Activated B cell treated with CpG ODN at 0.5 μM for 24 hours (primary cell): ENCODE measurements around the gene ICAM2. TPM values are rescaled to one million over a fixed set of nuclear protein-coding genes. Genes with fewer than 3 reads are reported as not detected.

Experiments
- ATAC-seq: fragments of 200-7000 bp; cut with Tn5 transposase; one replicate; pipeline ENCODE4 v1.10.0; 2021; ENCODE audit warnings: low read depth, mild to moderate bottlenecking, moderate library complexity
- CTCF ChIA-PET: fragments of 350-600 bp; sonication (Branson Sonifier 250); formaldehyde crosslinking; loops from one replicate; lab custom pipeline; 2021; ENCODE audit warnings: antibody characterized with exemption; lab: Charles Lee
- POLR2A ChIA-PET: fragments of 350-600 bp; sonication (Branson Sonifier 250); formaldehyde crosslinking; loops from one replicate; lab custom pipeline; 2021; ENCODE audit warnings: antibody characterized with exemption; lab: Charles Lee
- DNase-seq: peaks from one replicate; pipeline ENCODE4 v3.0.0; 2022
- H3K27ac Mint-ChIP-seq: one replicate; pipeline ENCODE4 v1.8.0; 2020; ENCODE audit warnings: mixed read lengths
- H3K27me3 Mint-ChIP-seq: one replicate; pipeline ENCODE4 v1.8.0; 2021; ENCODE audit warnings: mixed read lengths
- H3K36me3 Mint-ChIP-seq: one replicate; pipeline ENCODE4 v1.8.0; 2021; ENCODE audit warnings: low read depth, mixed read lengths
- H3K4me1 Mint-ChIP-seq: one replicate; pipeline ENCODE4 v1.8.0; 2021; ENCODE audit warnings: mixed read lengths
- H3K4me3 Mint-ChIP-seq: one replicate; pipeline ENCODE4 v1.8.0; 2020; ENCODE audit warnings: mild to moderate bottlenecking, mixed read lengths
- H3K9me3 Mint-ChIP-seq: one replicate; pipeline ENCODE4 v1.8.0; 2020; ENCODE audit warnings: mixed read lengths
- intact Hi-C: fragments of 100-400 bp; cut with micrococcal nuclease; formaldehyde crosslinking; loops from one replicate; pipeline ENCODE4 v1.15.1; 2024
- total RNA-seq: library from RNA; stranded (reverse); gene quantifications from 2 replicates; pipeline ENCODE4 v1.2.3, GENCODE V29; 2022
- TF ChIP-seq, protein P1 (sequence below): fragments of 200-600 bp; IDR thresholded peaks from one replicate; pipeline ENCODE4 v1.8.0; 2022; ENCODE audit warnings: antibody characterized with exemption, mild to moderate bottlenecking

The ICAM2 gene
- total RNA-seq, 1 donor from 2014 or later, result 44.5 TPM

GRCh38 chr17:64038331-64039105, 18.1 kb upstream of the ICAM2 start:
- no peaks in the 10 kb centered on the region for H3K27me3 Mint-ChIP-seq
- CTCF ChIA-PET, result interaction anchor here (1.7 kb wide), 1 partner anchor 10 kb away, joined by 7 read pairs; no protein-coding TSS in a partner anchor
- no peak overlapping the region for H3K4me3 Mint-ChIP-seq
- DNase-seq, result no peak
- H3K27ac Mint-ChIP-seq, result no peak overlapping the region
- intact Hi-C loops, result no loop called here
- ATAC-seq, result no peak
- POLR2A ChIA-PET, result no interaction called here
- peaks cover 3% of the 10 kb centered on the region for H3K36me3 Mint-ChIP-seq
- TF ChIP-seq, protein P1, sequence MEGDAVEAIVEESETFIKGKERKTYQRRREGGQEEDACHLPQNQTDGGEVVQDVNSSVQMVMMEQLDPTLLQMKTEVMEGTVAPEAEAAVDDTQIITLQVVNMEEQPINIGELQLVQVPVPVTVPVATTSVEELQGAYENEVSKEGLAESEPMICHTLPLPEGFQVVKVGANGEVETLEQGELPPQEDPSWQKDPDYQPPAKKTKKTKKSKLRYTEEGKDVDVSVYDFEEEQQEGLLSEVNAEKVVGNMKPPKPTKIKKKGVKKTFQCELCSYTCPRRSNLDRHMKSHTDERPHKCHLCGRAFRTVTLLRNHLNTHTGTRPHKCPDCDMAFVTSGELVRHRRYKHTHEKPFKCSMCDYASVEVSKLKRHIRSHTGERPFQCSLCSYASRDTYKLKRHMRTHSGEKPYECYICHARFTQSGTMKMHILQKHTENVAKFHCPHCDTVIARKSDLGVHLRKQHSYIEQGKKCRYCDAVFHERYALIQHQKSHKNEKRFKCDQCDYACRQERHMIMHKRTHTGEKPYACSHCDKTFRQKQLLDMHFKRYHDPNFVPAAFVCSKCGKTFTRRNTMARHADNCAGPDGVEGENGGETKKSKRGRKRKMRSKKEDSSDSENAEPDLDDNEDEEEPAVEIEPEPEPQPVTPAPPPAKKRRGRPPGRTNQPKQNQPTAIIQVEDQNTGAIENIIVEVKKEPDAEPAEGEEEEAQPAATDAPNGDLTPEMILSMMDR, result no peak
- H3K9me3 Mint-ChIP-seq, result no peaks in the 10 kb centered on the region
- no peaks in the 10 kb centered on the region for H3K4me1 Mint-ChIP-seq

DNA sequence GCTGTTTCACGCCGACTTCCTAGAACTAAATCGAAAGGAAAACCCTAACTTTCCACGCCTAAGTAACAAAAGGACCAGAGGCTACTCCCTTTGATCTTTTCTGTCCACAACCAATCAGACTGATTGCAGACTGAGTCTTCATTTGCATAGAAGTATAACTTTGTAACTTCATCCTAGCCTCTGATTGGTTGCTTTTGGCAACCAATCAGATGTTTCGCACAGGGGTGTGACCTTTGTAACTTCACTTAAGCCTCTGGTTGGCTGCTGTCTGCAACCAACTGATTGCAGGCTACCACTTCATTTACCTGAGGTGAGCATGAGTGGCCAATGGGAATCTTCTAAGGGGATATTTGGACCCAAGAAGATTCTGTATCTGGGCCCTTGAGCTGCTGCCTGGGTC, 17.4 kb upstream of the ICAM2 start:
- DNase-seq (no peak), ATAC-seq (no peak)
- Mint-ChIP-seq H3K4me3 (no peak overlapping the region), H3K4me1 (no peaks in the 10 kb centered on the region), H3K36me3 (no peaks in the 10 kb centered on the region), H3K27me3 (no peaks in the 10 kb centered on the region), H3K27ac (no peak overlapping the region), H3K9me3 (no peaks in the 10 kb centered on the region)
- TF ChIP-seq, protein P1, result no peak
- POLR2A ChIA-PET, result no interaction called here
- intact Hi-C loops, result no loop called here
- CTCF ChIA-PET, result interaction anchor here (1.7 kb wide), 1 partner anchor 9 kb away, joined by 7 read pairs; no protein-coding TSS in a partner anchor

GRCh38 chr17:64037180-64037579, 16.7 kb upstream of the ICAM2 start:
- no peak overlapping the region for H3K4me3 Mint-ChIP-seq
- no peaks in the 10 kb centered on the region for H3K36me3 Mint-ChIP-seq
- TF ChIP-seq, protein P1, result no peak
- H3K27ac Mint-ChIP-seq, result no peak overlapping the region
- CTCF ChIA-PET, result interaction anchor here (1.7 kb wide), 1 partner anchor 9 kb away, joined by 7 read pairs; no protein-coding TSS in a partner anchor
- intact Hi-C loops, result no loop called here
- ATAC-seq (no peak), DNase-seq (no peak)
- no peaks in the 10 kb centered on the region for H3K4me1 Mint-ChIP-seq
- no peaks in the 10 kb centered on the region for H3K27me3 Mint-ChIP-seq
- POLR2A ChIA-PET, result no interaction called here
- H3K9me3 Mint-ChIP-seq, result no peaks in the 10 kb centered on the region

- Mint-ChIP-seq H3K27me3 (no peaks in the 10 kb centered on the region), H3K27ac (no peak overlapping the region)
Observed at GRCh38 chr17:64036198-64036922, 15.9 kb upstream of the ICAM2 start.

More at GRCh38 chr17:64036198-64036922, 15.9 kb upstream of the ICAM2 start:
- CTCF ChIA-PET, result interaction anchor here (1.3 to 1.5 kb wide), 2 partner anchors 38 to 97 kb away, joined by 3 read pairs; no protein-coding TSS in a partner anchor
- DNase-seq (no peak), ATAC-seq (no peak)
- POLR2A ChIA-PET, result interaction anchor here (0.5 kb wide), 1 partner anchor 335 kb away, joined by 5 read pairs; no protein-coding TSS in a partner anchor
- TF ChIP-seq, protein P1, result no peak
- intact Hi-C loops, result no loop called here
- Mint-ChIP-seq H3K36me3 (no peaks in the 10 kb centered on the region), H3K4me1 (no peaks in the 10 kb centered on the region), H3K9me3 (no peaks in the 10 kb centered on the region), H3K4me3 (no peak overlapping the region)
